ENCODE results near the gene PDGFRA. TPM values are rescaled to one million over a fixed set of nuclear protein-coding genes. Genes with fewer than 3 reads are reported as not detected.

PDGFRA gene
- total RNA-seq, 2 donors from 2014 or later: 0.50 to 0.56 TPM

DNA sequence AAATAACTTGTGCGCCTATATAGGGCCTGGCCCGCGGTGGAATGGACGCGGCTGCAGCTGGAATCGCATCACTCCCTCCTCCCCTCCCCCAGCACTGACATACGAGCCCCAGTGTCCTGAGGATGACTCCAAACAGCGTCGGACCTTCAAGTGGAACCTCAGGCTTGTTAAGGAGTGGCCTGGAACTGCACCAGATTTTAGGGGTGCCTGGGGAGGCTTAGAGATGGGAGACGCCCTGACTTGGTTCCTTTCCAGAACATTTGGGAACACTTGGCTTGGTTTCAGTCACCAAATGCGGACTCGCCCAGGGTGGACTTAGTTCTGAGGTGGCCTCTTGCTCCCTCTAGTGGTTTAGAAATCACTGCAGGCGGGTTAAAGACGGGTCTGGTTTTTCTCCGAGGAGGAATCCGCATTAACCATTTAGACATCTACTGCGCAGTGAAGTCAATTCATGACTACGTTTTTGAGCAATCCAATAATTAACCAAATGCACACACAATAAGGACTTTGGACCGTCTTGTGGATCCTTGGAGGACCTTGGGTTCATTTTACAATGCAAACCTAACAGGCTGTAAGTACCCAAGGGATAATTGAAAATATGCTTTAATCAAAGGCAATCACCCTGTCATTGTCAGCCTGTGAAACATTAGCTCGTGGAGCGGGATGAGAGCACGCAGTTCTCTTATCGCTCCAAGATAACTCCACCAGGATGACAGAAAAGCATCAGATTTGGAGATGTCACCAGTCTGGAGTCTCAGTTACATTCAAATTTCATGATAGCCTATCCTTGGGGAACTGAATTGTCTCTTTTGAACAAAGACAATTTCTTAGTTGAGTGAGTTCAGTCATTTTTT lies 11.2 kb upstream of the PDGFRA start:
- peak; percentile 66 for ATAC-seq (replicated peaks)
- Mint-ChIP-seq H3K4me1 (no peaks in the 10 kb centered on the region), H3K27me3 (peaks cover 31% of the 10 kb centered on the region), H3K9me3 (no peaks in the 10 kb centered on the region), H3K4me3 (peak overlapping the region; percentile 37), H3K27ac (no peak overlapping the region), H3K36me3 (ENCODE audit: low read depth) (no peaks in the 10 kb centered on the region)

DNA sequence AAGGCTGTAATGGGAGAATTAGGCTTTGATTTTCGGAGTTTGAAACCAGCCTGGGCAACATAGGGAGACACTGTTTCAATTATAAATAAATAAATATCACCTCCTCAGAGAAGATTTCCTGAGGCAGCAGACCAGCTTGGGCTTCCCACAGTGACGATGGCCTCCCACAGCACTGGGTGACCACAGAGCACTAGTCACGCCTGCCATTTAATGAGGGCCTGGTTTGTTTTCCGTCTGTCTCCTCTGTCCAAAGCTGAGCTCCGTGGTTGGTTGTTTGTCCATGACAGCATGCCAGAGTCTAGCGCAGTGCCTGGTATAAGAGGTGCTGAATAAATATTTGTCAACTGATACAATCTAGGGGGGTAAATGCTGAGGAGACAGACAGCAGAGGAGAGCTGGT lies 10.4 kb upstream of the PDGFRA start:
- no peak for ATAC-seq (replicated peaks)
- Mint-ChIP-seq H3K27me3 (peaks cover 32% of the 10 kb centered on the region), H3K9me3 (no peaks in the 10 kb centered on the region), H3K27ac (no peak overlapping the region), H3K4me3 (no peak overlapping the region), H3K4me1 (no peaks in the 10 kb centered on the region), H3K36me3 (ENCODE audit: low read depth) (no peaks in the 10 kb centered on the region)

DNA sequence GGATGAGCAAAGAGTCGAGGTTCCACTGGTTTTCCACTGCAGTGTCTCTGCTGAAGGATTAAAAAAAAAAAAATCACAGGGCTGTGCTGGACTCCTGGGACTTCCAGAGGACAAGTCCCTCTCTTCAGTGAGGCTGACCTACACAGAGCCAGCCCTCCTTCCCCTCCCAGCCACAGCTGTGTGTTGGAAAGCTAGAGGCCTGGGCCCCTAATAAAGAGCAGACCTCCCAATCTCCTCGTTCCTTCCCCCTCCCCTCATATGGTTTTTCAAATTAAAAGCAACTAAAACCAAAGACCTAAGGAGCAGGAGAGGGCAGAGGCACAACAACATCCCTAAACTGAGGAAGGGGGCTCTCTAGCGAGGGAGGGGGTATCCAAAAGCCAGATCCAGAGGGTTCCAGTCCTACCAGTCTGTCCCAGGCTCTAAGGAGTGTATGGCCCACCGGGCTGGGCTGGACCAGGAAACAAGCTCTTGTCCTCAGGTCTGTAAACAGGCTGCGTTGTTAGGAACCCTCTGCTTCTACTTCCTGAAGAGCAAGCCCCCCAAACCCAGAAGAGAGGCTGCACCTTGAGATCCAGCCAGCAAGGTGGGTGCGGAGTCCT lies 4.0 kb upstream of the PDGFRA start:
- no peak for ATAC-seq (replicated peaks)
- no peaks in the 10 kb centered on the region for H3K9me3 Mint-ChIP-seq
- peak overlapping the region; percentile 59 for H3K4me3 Mint-ChIP-seq
- peaks cover 5% of the 10 kb centered on the region for H3K4me1 Mint-ChIP-seq
- H3K36me3 Mint-ChIP-seq (ENCODE audit: low read depth): peaks cover 6% of the 10 kb centered on the region
- peaks cover 70% of the 10 kb centered on the region for H3K27me3 Mint-ChIP-seq
- H3K27ac Mint-ChIP-seq: no peak overlapping the region

- Mint-ChIP-seq H3K4me1 (peaks cover 5% of the 10 kb centered on the region), H3K4me3 (peak overlapping the region; percentile 59), H3K27me3 (peaks cover 70% of the 10 kb centered on the region), H3K9me3 (no peaks in the 10 kb centered on the region), H3K27ac (no peak overlapping the region), H3K36me3 (ENCODE audit: low read depth) (peaks cover 6% of the 10 kb centered on the region)
- no peak for ATAC-seq (replicated peaks)
Observed at GRCh38 chr4:54225598-54226403, 3.3 kb upstream of the PDGFRA start.

DNA sequence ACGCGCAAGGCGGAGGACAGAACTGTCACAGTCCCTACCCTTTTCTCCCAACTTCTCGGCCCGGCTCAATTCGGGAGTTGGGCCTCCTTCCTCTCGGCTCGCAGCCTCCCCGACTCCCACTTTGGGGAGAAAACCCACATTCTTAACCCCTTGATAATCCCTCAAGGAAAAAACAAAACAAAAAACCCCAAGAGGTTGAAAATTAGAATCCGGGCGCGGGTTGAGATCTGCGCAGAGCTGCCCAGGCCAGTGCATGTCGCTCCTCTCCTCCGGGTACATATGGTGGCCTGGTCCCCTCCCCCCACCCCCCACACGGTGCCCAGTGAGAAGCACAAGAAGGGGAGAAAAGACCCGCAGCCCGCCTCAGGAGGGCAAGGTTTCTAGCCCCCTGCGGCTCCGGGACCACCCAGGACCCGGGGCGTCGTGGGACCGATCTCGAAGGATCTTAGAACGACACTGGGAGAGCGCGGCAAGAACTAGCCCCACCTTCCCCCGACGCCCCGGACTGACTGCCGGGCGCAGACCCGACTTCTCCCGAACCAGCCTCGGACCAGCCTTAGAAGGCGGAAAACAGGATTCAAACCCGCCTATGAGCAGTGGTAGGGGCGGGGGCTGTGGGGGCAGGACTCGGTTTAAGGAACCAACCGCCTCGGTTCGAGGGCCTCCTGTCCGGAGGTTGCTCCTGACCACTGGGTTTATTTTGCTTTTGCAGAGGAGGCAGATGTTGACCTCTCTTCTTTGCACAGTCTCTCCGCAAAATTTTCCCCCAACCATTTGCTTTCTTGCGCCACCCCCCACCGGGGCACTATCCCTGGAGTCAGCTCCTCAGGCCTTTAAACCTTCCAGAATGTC lies 2.5 kb upstream of the PDGFRA start:
- ATAC-seq (replicated peaks): no peak
- H3K4me3 Mint-ChIP-seq: peak overlapping the region; percentile 59
- H3K4me1 Mint-ChIP-seq: peaks cover 5% of the 10 kb centered on the region
- H3K36me3 Mint-ChIP-seq (ENCODE audit: low read depth): peaks cover 6% of the 10 kb centered on the region
- H3K27me3 Mint-ChIP-seq: peaks cover 71% of the 10 kb centered on the region
- no peaks in the 10 kb centered on the region for H3K9me3 Mint-ChIP-seq
- H3K27ac Mint-ChIP-seq: no peak overlapping the region

- peak overlapping the region; percentile 59 for H3K4me3 Mint-ChIP-seq
- ATAC-seq (replicated peaks): no peak
- no peaks in the 10 kb centered on the region for H3K9me3 Mint-ChIP-seq
- peaks cover 6% of the 10 kb centered on the region for H3K36me3 Mint-ChIP-seq (ENCODE audit: low read depth)
- peaks cover 73% of the 10 kb centered on the region for H3K27me3 Mint-ChIP-seq
- H3K27ac Mint-ChIP-seq: no peak overlapping the region
- H3K4me1 Mint-ChIP-seq: peaks cover 5% of the 10 kb centered on the region
Observed at GRCh38 chr4:54227256-54228055, 1.6 kb upstream of the PDGFRA start.

GRCh38 chr4:54228056-54228527 lies 1.0 kb upstream of the PDGFRA start:
- peak overlapping the region; percentile 59 for H3K4me3 Mint-ChIP-seq
- ATAC-seq (replicated peaks): peak; percentile 40
- no peak overlapping the region for H3K27ac Mint-ChIP-seq
- peaks cover 6% of the 10 kb centered on the region for H3K36me3 Mint-ChIP-seq (ENCODE audit: low read depth)
- H3K9me3 Mint-ChIP-seq: no peaks in the 10 kb centered on the region
- peaks cover 67% of the 10 kb centered on the region for H3K27me3 Mint-ChIP-seq
- peaks cover 5% of the 10 kb centered on the region for H3K4me1 Mint-ChIP-seq

DNA sequence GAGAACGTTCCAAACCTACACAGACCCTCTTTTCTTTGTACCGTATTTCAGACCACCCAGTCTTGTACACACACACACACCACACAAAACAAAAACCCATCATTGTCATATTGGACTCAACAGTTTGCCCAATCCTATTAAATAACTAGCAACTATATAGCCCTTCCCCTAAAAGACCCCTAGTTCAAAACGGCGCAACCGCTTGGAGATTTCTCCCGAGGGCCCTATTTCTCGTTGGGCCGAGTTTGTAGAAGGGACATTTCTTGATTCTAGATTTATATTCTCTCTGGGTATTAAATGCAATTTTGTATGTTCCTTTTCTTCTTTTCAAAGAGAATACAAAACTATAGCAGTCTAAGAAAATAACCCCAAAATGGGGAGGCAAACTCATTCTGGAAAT lies 547 bp upstream of the PDGFRA start:
- Mint-ChIP-seq H3K36me3 (ENCODE audit: low read depth) (peaks cover 6% of the 10 kb centered on the region), H3K27ac (no peak overlapping the region), H3K4me3 (peak overlapping the region; percentile 59), H3K4me1 (peaks cover 5% of the 10 kb centered on the region), H3K9me3 (no peaks in the 10 kb centered on the region), H3K27me3 (peaks cover 64% of the 10 kb centered on the region)
- no peak for ATAC-seq (replicated peaks)

DNA sequence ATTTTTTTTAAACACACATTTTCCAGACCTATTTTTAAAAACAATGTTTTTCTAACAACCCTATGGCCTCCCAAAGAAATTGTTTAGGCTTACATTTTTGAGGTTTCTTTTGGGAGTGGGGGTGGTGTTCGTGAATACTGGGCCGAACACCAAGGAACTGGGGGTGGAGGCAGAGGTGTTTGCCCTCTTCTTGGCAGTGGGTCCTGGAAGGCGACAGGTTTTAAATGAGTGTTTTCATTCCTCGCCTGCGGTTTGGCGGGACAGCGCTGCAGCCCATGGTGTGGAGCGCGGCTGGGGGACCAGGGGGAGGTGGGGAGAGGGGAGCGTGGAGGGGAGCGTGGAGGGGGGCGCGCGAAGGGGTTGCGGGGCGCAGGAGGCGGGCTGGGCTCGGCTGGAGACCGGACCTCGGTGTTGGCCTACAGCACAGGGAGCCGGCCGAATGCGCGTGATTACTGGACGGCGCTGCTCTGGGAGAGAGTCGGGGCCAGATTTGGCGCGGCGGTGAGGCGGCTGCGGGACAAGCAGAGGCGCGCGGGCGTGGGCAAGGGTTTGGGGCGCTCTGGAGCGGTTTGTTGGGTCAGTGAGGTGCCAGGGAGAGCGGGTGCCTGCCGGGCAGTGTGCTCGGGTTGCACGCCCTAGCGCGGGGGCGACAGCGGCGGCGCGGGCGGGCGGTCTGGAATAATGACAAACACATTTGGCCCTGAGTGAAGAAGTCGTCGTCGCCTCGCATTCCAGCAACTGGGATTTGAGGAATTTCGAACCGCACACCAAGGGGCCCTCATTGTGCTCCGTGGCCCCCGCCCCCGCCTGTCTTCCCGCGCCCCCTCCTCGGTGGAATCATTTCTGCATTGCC lies 764 bp downstream of the PDGFRA start:
- Mint-ChIP-seq H3K4me1 (peaks cover 5% of the 10 kb centered on the region), H3K27ac (no peak overlapping the region), H3K4me3 (no peak overlapping the region), H3K9me3 (no peaks in the 10 kb centered on the region), H3K27me3 (peaks cover 55% of the 10 kb centered on the region), H3K36me3 (ENCODE audit: low read depth) (peaks cover 6% of the 10 kb centered on the region)
- no peak for ATAC-seq (replicated peaks)

GRCh38 chr4:54230484-54231418 lies 1.7 kb downstream of the PDGFRA start:
- H3K4me3 Mint-ChIP-seq: no peak overlapping the region
- no peak overlapping the region for H3K27ac Mint-ChIP-seq
- ATAC-seq (replicated peaks): no peak
- H3K36me3 Mint-ChIP-seq (ENCODE audit: low read depth): peaks cover 6% of the 10 kb centered on the region
- peaks cover 5% of the 10 kb centered on the region for H3K4me1 Mint-ChIP-seq
- peaks cover 49% of the 10 kb centered on the region for H3K27me3 Mint-ChIP-seq
- no peaks in the 10 kb centered on the region for H3K9me3 Mint-ChIP-seq

- H3K36me3 Mint-ChIP-seq (ENCODE audit: low read depth): peaks cover 6% of the 10 kb centered on the region
- H3K27me3 Mint-ChIP-seq: peaks cover 42% of the 10 kb centered on the region
- H3K9me3 Mint-ChIP-seq: no peaks in the 10 kb centered on the region
- H3K4me1 Mint-ChIP-seq: peaks cover 5% of the 10 kb centered on the region
- H3K27ac Mint-ChIP-seq: no peak overlapping the region
- no peak for ATAC-seq (replicated peaks)
- no peak overlapping the region for H3K4me3 Mint-ChIP-seq
Observed at GRCh38 chr4:54231419-54231767, 2.3 kb downstream of the PDGFRA start.
